C1 segment of cervical spinal cord (tissue), 14 donors: ENCODE measurements around the gene HSD17B13.

Source experiments
- DNase-seq, 14 donors: peaks; one replicate each; lab custom pipeline; 2025; lab: John Stamatoyannopoulos, UW

The HSD17B13 gene

GRCh38 chr4:87266986-87267385, 55.7 kb downstream of the HSD17B13 start:
- no peak for DNase-seq

- DNase-seq, result no peak
Observed at GRCh38 chr4:87262886-87263285, 59.8 kb downstream of the HSD17B13 start.

- no peak for DNase-seq
Observed at GRCh38 chr4:87260477-87260876, 62.2 kb downstream of the HSD17B13 start.

GRCh38 chr4:87258677-87259076, 64.0 kb downstream of the HSD17B13 start:
- DNase-seq, result no peak

- DNase-seq, result peak in 1 of 14 donors; percentile 13
Observed at GRCh38 chr4:87257523-87257922, 65.2 kb downstream of the HSD17B13 start.

GRCh38 chr4:87255755-87256154, 66.9 kb downstream of the HSD17B13 start:
- no peak for DNase-seq
